NCI-H2107 (cell line): Measurements from ENCODE around the gene KRTAP3-2.
A peak's percentile ranks its signal among the peaks of the same experiment; 100 is the strongest.
"Not testable (repeated sequence)": the region's sequence is repeated elsewhere in the genome, so short reads cannot be mapped to it uniquely, and the experiment has no call there.

ENCODE experiments used
- DNase-seq: peaks from one replicate; lab custom pipeline; 2025; lab: John Stamatoyannopoulos, UW

Gene KRTAP3-2

GRCh38 chr17:40999563-40999962, at the start of gene KRTAP3-2:
KRTAP3-2 (minus strand) TSS chr17:40999906; CDS start chr17:40999853, 53 bp downstream.
- DNase-seq, result not testable (repeated sequence)

GRCh38 chr17:41049110-41049509, 49.4 kb upstream of the KRTAP3-2 start:
- no peak for DNase-seq

- no peak for DNase-seq
Observed at GRCh38 chr17:41048441-41048840, 48.7 kb upstream of the KRTAP3-2 start.

GRCh38 chr17:41046735-41047465, 47.2 kb upstream of the KRTAP3-2 start, which contains the start of gene KRTAP2-1:
KRTAP2-1 (minus strand) TSS chr17:41047316; CDS start chr17:41047267, 49 bp downstream.
- not testable (repeated sequence) for DNase-seq

GRCh38 chr17:41042953-41043352, 43.2 kb upstream of the KRTAP3-2 start:
- DNase-seq, result no peak

GRCh38 chr17:41040783-41041571, 41.3 kb upstream of the KRTAP3-2 start, which contains the start of gene KRTAP1-1:
KRTAP1-1 (minus strand) TSS chr17:41041450; CDS start chr17:41041397, 53 bp downstream.
- DNase-seq, result not testable (repeated sequence)

GRCh38 chr17:41037853-41038350, 38.2 kb upstream of the KRTAP3-2 start:
- DNase-seq, result no peak

- not testable (repeated sequence) for DNase-seq
Observed at GRCh38 chr17:41034346-41034935, 34.7 kb upstream of the KRTAP3-2 start, which contains the start of gene KRTAP1-3. KRTAP1-3 (minus strand) TSS chr17:41034874; CDS start chr17:41034821, 53 bp downstream.

GRCh38 chr17:41029633-41030245, 30.0 kb upstream of the KRTAP3-2 start, which contains the start of gene KRTAP1-4:
KRTAP1-4 (minus strand) TSS chr17:41030195; CDS start chr17:41030078, 117 bp downstream.
- no peak for DNase-seq

- DNase-seq, result no peak
Observed at GRCh38 chr17:41026715-41027471, 27.2 kb upstream of the KRTAP3-2 start, which contains the start of gene KRTAP1-5. KRTAP1-5 (minus strand) TSS chr17:41027208; CDS start chr17:41027155, 53 bp downstream.

- DNase-seq, result no peak
Observed at GRCh38 chr17:41024697-41025096, 25.0 kb upstream of the KRTAP3-2 start.

- no peak for DNase-seq
Observed at GRCh38 chr17:41020336-41020735, 20.6 kb upstream of the KRTAP3-2 start.

GRCh38 chr17:41019415-41019814, 19.7 kb upstream of the KRTAP3-2 start:
- no peak for DNase-seq

GRCh38 chr17:41018541-41018940, 18.8 kb upstream of the KRTAP3-2 start:
- no peak for DNase-seq

- DNase-seq, result no peak
Observed at GRCh38 chr17:41016578-41017215, 17.0 kb upstream of the KRTAP3-2 start.

GRCh38 chr17:41015454-41015853, 15.7 kb upstream of the KRTAP3-2 start:
- no peak for DNase-seq

- peak; percentile 81 for DNase-seq
Observed at GRCh38 chr17:41013606-41014005, 13.9 kb upstream of the KRTAP3-2 start.

- DNase-seq, result no peak
Observed at GRCh38 chr17:41013181-41013580, 13.5 kb upstream of the KRTAP3-2 start.

GRCh38 chr17:41012326-41013120, 12.8 kb upstream of the KRTAP3-2 start:
- DNase-seq, result no peak
